Measurements from ENCODE around the gene SBK2. TPM values are rescaled to one million over a fixed set of nuclear protein-coding genes. Genes with fewer than 3 reads are reported as not detected.

SBK2 gene
- total RNA-seq, 3 donors from 2014 or later (not counting 1 experiment from before 2014, with no cell fraction given), result not detected

- intact Hi-C loops (cut with micrococcal nuclease), result no loop called here
- no peak for ATAC-seq
- H3K36me3 Mint-ChIP-seq, result no peaks in the 10 kb centered on the region
- Histone ChIP-seq H3K9me3 (ENCODE audit: control insufficient read depth, insufficient read depth, low read length) (no peaks in the 10 kb centered on the region), H3K36me3 (ENCODE audit: control insufficient read depth, insufficient read depth, low read length) (no peaks in the 10 kb centered on the region), H3K4me1 (ENCODE audit: control insufficient read depth, insufficient read depth, low read length) (no peaks in the 10 kb centered on the region), H3K27ac (ENCODE audit: low read length) (no peak overlapping the region), H3K27me3 (ENCODE audit: control insufficient read depth, insufficient read depth, low read length) (no peaks in the 10 kb centered on the region), H3K4me3 (ENCODE audit: low read length) (no peak overlapping the region)
- DNase-seq, result no peak
- WGBS (ENCODE audit: insufficient coverage), result 81% methylated on average over 52 of the region's 52 CpGs
- peaks cover 0 to 6% of the 10 kb centered on the region in 2 donors for H3K4me1 Mint-ChIP-seq
- no peaks in the 10 kb centered on the region for H3K9me3 Mint-ChIP-seq
- H3K27ac Mint-ChIP-seq, result no peak overlapping the region
- peak overlapping the region; percentile 21 for H3K4me3 Mint-ChIP-seq
- TF ChIP-seq CTCF (IDR thresholded peaks at IDR 0.05), result no peak
- peaks cover 0 to 8% of the 10 kb centered on the region in 2 donors for H3K27me3 Mint-ChIP-seq (ENCODE audit: low read depth in 2 of 2)
Observed at GRCh38 chr19:55490478-55491432, 46.2 kb downstream of the SBK2 start.

DNA sequence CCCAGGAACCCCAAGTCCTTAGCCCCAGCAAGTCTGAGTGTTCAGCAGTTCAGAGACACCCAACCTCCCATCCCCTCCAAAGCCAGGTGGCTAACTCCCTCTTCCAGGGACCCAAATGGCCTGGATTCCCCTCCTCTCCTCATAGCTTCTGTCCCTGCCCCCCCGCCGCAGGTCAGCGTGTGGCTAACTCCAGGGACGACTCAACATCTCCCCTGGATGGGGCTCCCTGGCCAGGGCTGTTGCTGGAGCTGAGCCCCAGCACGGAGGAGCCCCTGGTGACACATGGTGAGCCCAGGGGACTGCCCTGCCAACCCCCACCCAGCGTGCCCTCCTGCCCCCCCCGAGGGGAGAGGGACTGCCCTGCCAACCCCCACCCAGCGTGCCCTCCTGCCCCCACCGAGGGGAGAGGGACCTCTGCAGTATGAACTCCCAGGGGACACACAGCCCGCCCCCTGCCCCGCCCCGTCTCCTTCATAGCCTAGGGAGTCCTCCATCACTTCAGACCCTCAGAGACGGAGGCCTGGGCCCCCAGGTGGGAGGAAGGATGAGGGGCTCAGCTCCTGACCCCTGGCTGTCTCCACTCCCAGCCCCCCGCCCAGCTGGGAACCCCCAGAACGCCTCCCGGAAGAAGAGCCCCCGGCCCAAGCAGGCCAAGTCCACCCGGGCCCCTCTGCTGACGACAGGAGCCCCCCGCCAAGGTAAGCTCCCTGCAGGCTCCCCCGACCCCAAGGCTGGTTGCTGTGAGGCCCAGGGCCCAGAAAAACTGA is 47.0 kb downstream of the SBK2 start:
- Histone ChIP-seq H3K27ac (ENCODE audit: low read length) (no peak overlapping the region), H3K4me1 (ENCODE audit: control insufficient read depth, insufficient read depth, low read length) (peaks cover 7% of the 10 kb centered on the region), H3K4me3 (ENCODE audit: low read length) (no peak overlapping the region), H3K27me3 (ENCODE audit: control insufficient read depth, insufficient read depth, low read length) (no peaks in the 10 kb centered on the region), H3K36me3 (ENCODE audit: control insufficient read depth, insufficient read depth, low read length) (no peaks in the 10 kb centered on the region), H3K9me3 (ENCODE audit: control insufficient read depth, insufficient read depth, low read length) (no peaks in the 10 kb centered on the region)
- no peak for ATAC-seq
- Mint-ChIP-seq H3K27me3 (ENCODE audit: low read depth in 2 of 2) (peaks cover 0 to 8% of the 10 kb centered on the region in 2 donors), H3K4me3 (no peak overlapping the region), H3K36me3 (no peaks in the 10 kb centered on the region), H3K9me3 (no peaks in the 10 kb centered on the region), H3K27ac (no peak overlapping the region), H3K4me1 (peaks cover 0 to 7% of the 10 kb centered on the region in 2 donors)
- no peak for DNase-seq
- no peak for TF ChIP-seq CTCF (IDR thresholded peaks at IDR 0.05)
- 66% methylated on average over 18 of the region's 21 CpGs for WGBS (ENCODE audit: insufficient coverage)
- intact Hi-C loops (cut with micrococcal nuclease), result no loop called here

GRCh38 chr19:55488986-55489710 is 47.8 kb downstream of the SBK2 start:
- Mint-ChIP-seq H3K27ac (no peak overlapping the region), H3K4me1 (peaks cover 0 to 7% of the 10 kb centered on the region in 2 donors)

More at GRCh38 chr19:55488986-55489710, 47.8 kb downstream of the SBK2 start:
- Mint-ChIP-seq H3K36me3 (no peaks in the 10 kb centered on the region), H3K27me3 (ENCODE audit: low read depth in 2 of 2) (peaks cover 0 to 8% of the 10 kb centered on the region in 2 donors), H3K9me3 (no peaks in the 10 kb centered on the region), H3K4me3 (no peak overlapping the region)
- Histone ChIP-seq H3K4me3 (ENCODE audit: low read length) (no peak overlapping the region), H3K4me1 (ENCODE audit: control insufficient read depth, insufficient read depth, low read length) (peaks cover 15% of the 10 kb centered on the region), H3K27me3 (ENCODE audit: control insufficient read depth, insufficient read depth, low read length) (no peaks in the 10 kb centered on the region), H3K9me3 (ENCODE audit: control insufficient read depth, insufficient read depth, low read length) (no peaks in the 10 kb centered on the region), H3K36me3 (ENCODE audit: control insufficient read depth, insufficient read depth, low read length) (no peaks in the 10 kb centered on the region), H3K27ac (ENCODE audit: low read length) (no peak overlapping the region)
- TF ChIP-seq CTCF (IDR thresholded peaks at IDR 0.05), result no peak
- DNase-seq (no peak), ATAC-seq (no peak)
- intact Hi-C loops (cut with micrococcal nuclease), result no loop called here
- 71% methylated on average over 35 of the region's 36 CpGs for WGBS (ENCODE audit: insufficient coverage)
